ENCODE results near the gene BCL2L1. TPM values are rescaled to one million over a fixed set of nuclear protein-coding genes. Genes with fewer than 3 reads are reported as not detected.

Gene BCL2L1
- total RNA-seq, 1 experiment from 2014 or later = 469 TPM

- Histone ChIP-seq H3K36me3 (ENCODE audit: control insufficient read depth, insufficient read depth, low read length) (peaks cover 25% of the 10 kb centered on the region), H3K27me3 (replicated peaks; ENCODE audit: control insufficient read depth, insufficient read depth, low read length) (no peaks in the 10 kb centered on the region), H3K4me1 (peaks cover 80% of the 10 kb centered on the region), H3K9me3 (no peaks in the 10 kb centered on the region), H3K4me3 (ENCODE audit: low read depth, low read length) (no peak overlapping the region)
- H3K27me3 Mint-ChIP-seq (ENCODE audit: insufficient read depth, unreplicated experiment) = no peaks in the 10 kb centered on the region
- no TSS peak for BruUV-seq (replicated peaks)
- no peak for DNase-seq
- TF ChIP-seq CTCF (IDR thresholded peaks at IDR 0.05; ENCODE audit: insufficient read depth in 1 of 2, low read depth in 1 of 2, low read length in 1 of 2, severe bottlenecking in 1 of 2, unreplicated experiment in 1 of 2) = no peak
- H3K4me3 Mint-ChIP-seq (ENCODE audit: unreplicated experiment) = peak overlapping the region; percentile 96
- CTCF ChIA-PET = interaction anchor here (0.8 to 1.1 kb wide), 3 partner anchors 55 to 104 kb away, joined by 3 to 4 read pairs (median 3); no protein-coding TSS in a partner anchor
- no peaks in the 10 kb centered on the region for H3K9me3 Mint-ChIP-seq (ENCODE audit: unreplicated experiment)
- H3K27ac Mint-ChIP-seq (ENCODE audit: unreplicated experiment) = peak overlapping the region; percentile 97
- intact Hi-C loops (cut with micrococcal nuclease; ENCODE audit: unreplicated experiment) = no loop called here
- POLR2A ChIA-PET = interaction anchor here (0.5 to 6.4 kb wide), 6 partner anchors 8 to 511 kb away, joined by 3 to 178 read pairs (median 6); no protein-coding TSS in a partner anchor
- peaks cover 65% of the 10 kb centered on the region for H3K4me1 Mint-ChIP-seq (ENCODE audit: low read depth, unreplicated experiment)
- peaks cover 99% of the 10 kb centered on the region for H3K36me3 Mint-ChIP-seq (ENCODE audit: insufficient read depth, unreplicated experiment)
These were observed 6.3 kb downstream of the BCL2L1 start for GRCh38 chr20:31716351-31716750.

- H3K36me3 ChIP-seq (ENCODE audit: control insufficient read depth, insufficient read depth, low read length) = peaks cover 28% of the 10 kb centered on the region
- H3K4me3 Mint-ChIP-seq (ENCODE audit: unreplicated experiment) = peak overlapping the region; percentile 96
- TF ChIP-seq CTCF (IDR thresholded peaks at IDR 0.05; ENCODE audit: insufficient read depth in 1 of 2, low read depth in 1 of 2, low read length in 1 of 2, severe bottlenecking in 1 of 2, unreplicated experiment in 1 of 2) = no peak
- H3K4me1 Mint-ChIP-seq (ENCODE audit: low read depth, unreplicated experiment) = peaks cover 70% of the 10 kb centered on the region
- peaks cover 86% of the 10 kb centered on the region for H3K4me1 ChIP-seq
- peak overlapping the region; percentile 97 for H3K27ac Mint-ChIP-seq (ENCODE audit: unreplicated experiment)
- H3K9me3 ChIP-seq = no peaks in the 10 kb centered on the region
- BruUV-seq (replicated peaks) = no TSS peak
- intact Hi-C loops (cut with micrococcal nuclease; ENCODE audit: unreplicated experiment) = no loop called here
- peaks cover 99% of the 10 kb centered on the region for H3K36me3 Mint-ChIP-seq (ENCODE audit: insufficient read depth, unreplicated experiment)
- POLR2A ChIA-PET = interaction anchor here (0.6 to 6.4 kb wide), 5 partner anchors 7 to 107 kb away, joined by 5 to 178 read pairs (median 7); no protein-coding TSS in a partner anchor
- CTCF ChIA-PET = interaction anchor here (0.8 to 1.1 kb wide), 2 partner anchors 81 to 103 kb away, joined by 3 read pairs; no protein-coding TSS in a partner anchor
- no peaks in the 10 kb centered on the region for H3K27me3 ChIP-seq (replicated peaks; ENCODE audit: control insufficient read depth, insufficient read depth, low read length)
- H3K4me3 ChIP-seq (ENCODE audit: low read depth, low read length) = no peak overlapping the region
- no peak for DNase-seq
- no peaks in the 10 kb centered on the region for H3K9me3 Mint-ChIP-seq (ENCODE audit: unreplicated experiment)
- H3K27me3 Mint-ChIP-seq (ENCODE audit: insufficient read depth, unreplicated experiment) = no peaks in the 10 kb centered on the region
These were observed 6.9 kb downstream of the BCL2L1 start for GRCh38 chr20:31715766-31716165.

- H3K9me3 Mint-ChIP-seq (ENCODE audit: unreplicated experiment) = no peaks in the 10 kb centered on the region
- peak; percentile 71 to 81 for DNase-seq
- peaks cover 24% of the 10 kb centered on the region for H3K36me3 ChIP-seq (ENCODE audit: control insufficient read depth, insufficient read depth, low read length)
- POLR2A ChIA-PET = interaction anchor here (0.9 to 6.9 kb wide), 15 partner anchors 8 to 141 kb away, joined by 3 to 169 read pairs (median 9); partner anchors contain the start of gene BCL2L1
- H3K9me3 ChIP-seq = no peaks in the 10 kb centered on the region
- peak overlapping the region; percentile 96 for H3K4me3 Mint-ChIP-seq (ENCODE audit: unreplicated experiment)
- H3K4me1 ChIP-seq = peaks cover 95% of the 10 kb centered on the region
- peak in 1 of 2 experiments; percentile 27 for TF ChIP-seq CTCF (IDR thresholded peaks at IDR 0.05; ENCODE audit: insufficient read depth in 1 of 2, low read depth in 1 of 2, low read length in 1 of 2, severe bottlenecking in 1 of 2, unreplicated experiment in 1 of 2)
- H3K27me3 ChIP-seq (replicated peaks; ENCODE audit: control insufficient read depth, insufficient read depth, low read length) = no peaks in the 10 kb centered on the region
- CTCF ChIA-PET = interaction anchor here (0.5 to 5.4 kb wide), 12 partner anchors 9 to 151 kb away, joined by 3 to 48 read pairs (median 5); partner anchors contain the start of genes BCL2L1 and ID1
- H3K4me3 ChIP-seq (ENCODE audit: low read depth, low read length) = no peak overlapping the region
- intact Hi-C loops (cut with micrococcal nuclease; ENCODE audit: unreplicated experiment) = loop anchor here (2.0 to 5.0 kb wide), 2 partner anchors 35 to 514 kb away; no protein-coding TSS in a partner anchor
- H3K36me3 Mint-ChIP-seq (ENCODE audit: insufficient read depth, unreplicated experiment) = peaks cover 99% of the 10 kb centered on the region
- TSS peak; percentile 47 for BruUV-seq (replicated peaks)
- H3K27ac Mint-ChIP-seq (ENCODE audit: unreplicated experiment) = peak overlapping the region; percentile 97
- peaks cover 82% of the 10 kb centered on the region for H3K4me1 Mint-ChIP-seq (ENCODE audit: low read depth, unreplicated experiment)
- H3K27me3 Mint-ChIP-seq (ENCODE audit: insufficient read depth, unreplicated experiment) = no peaks in the 10 kb centered on the region
These were observed 9.1 kb downstream of the BCL2L1 start for GRCh38 chr20:31713312-31714273.

All from Caco-2 (cell line).